Activated CD8-positive, alpha-beta T cell treated with anti-CD3 and anti-CD28 coated beads for 36 hours (primary cell): ENCODE measurements around the gene SP2. TPM values are rescaled to one million over a fixed set of nuclear protein-coding genes. Genes with fewer than 3 reads are reported as not detected.

Experiments
- ATAC-seq: fragments of 200-7000 bp; cut with Tn5 transposase; one replicate; pipeline ENCODE4 v1.10.0; 2021; ENCODE audit warnings: mild to moderate bottlenecking, moderate library complexity
- CTCF ChIA-PET: fragments of 350-600 bp; sonication (Branson Sonifier 250); formaldehyde crosslinking; loops from one replicate; lab custom pipeline; 2021; ENCODE audit warnings: antibody characterized with exemption; lab: Charles Lee
- POLR2A ChIA-PET: fragments of 350-600 bp; sonication (Branson Sonifier 250); formaldehyde crosslinking; loops from one replicate; lab custom pipeline; 2021; ENCODE audit warnings: antibody characterized with exemption; lab: Charles Lee
- DNase-seq: peaks from one replicate; pipeline ENCODE4 v3.0.0-alpha.2; 2020
- H3K27ac Mint-ChIP-seq: one replicate; pipeline ENCODE4 v1.8.0; 2021; ENCODE audit warnings: mild to moderate bottlenecking, mixed read lengths
- H3K27me3 Mint-ChIP-seq: one replicate; pipeline ENCODE4 v1.8.0; 2021; ENCODE audit warnings: mixed read lengths
- H3K36me3 Mint-ChIP-seq: one replicate; pipeline ENCODE4 v1.8.0; 2021; ENCODE audit warnings: low read depth, mixed read lengths
- H3K4me1 Mint-ChIP-seq: one replicate; pipeline ENCODE4 v1.8.0; 2021; ENCODE audit warnings: low read depth, mixed read lengths
- H3K4me3 Mint-ChIP-seq: one replicate; pipeline ENCODE4 v1.8.0; 2021; ENCODE audit warnings: mild to moderate bottlenecking, moderate library complexity, mixed read lengths
- H3K9me3 Mint-ChIP-seq: one replicate; pipeline ENCODE4 v1.8.0; 2021; ENCODE audit warnings: mixed read lengths
- CTCF ChIP-seq: fragments of 200-600 bp; IDR thresholded peaks from one replicate; pipeline ENCODE4 v1.8.0; 2022; ENCODE audit warnings: antibody characterized with exemption, mild to moderate bottlenecking
- intact Hi-C: fragments of 100-400 bp; cut with micrococcal nuclease; formaldehyde crosslinking; loops from one replicate; pipeline ENCODE4 v1.10.0; 2022
- total RNA-seq, 2 experiments: library from RNA; stranded (reverse); gene quantifications; one replicate each; pipeline ENCODE4 v1.2.3, GENCODE V29; 2021

SP2 gene
- total RNA-seq, 2 experiments from 2014 or later = 11.5 to 13.2 TPM

GRCh38 chr17:47924785-47925677 lies 29.0 kb downstream of the SP2 start:
- Mint-ChIP-seq H3K36me3 (peaks cover 15% of the 10 kb centered on the region), H3K27me3 (no peaks in the 10 kb centered on the region)
- POLR2A ChIA-PET = interaction anchor here (1.1 kb wide), 1 partner anchor 25 kb away, joined by 3 read pairs; no protein-coding TSS in a partner anchor

GRCh38 chr17:47925678-47925988 lies 29.6 kb downstream of the SP2 start:
- CTCF ChIA-PET = no interaction called here
- POLR2A ChIA-PET = interaction anchor here (1.1 kb wide), 1 partner anchor 24 kb away, joined by 3 read pairs; no protein-coding TSS in a partner anchor

More at GRCh38 chr17:47924785-47925677, 29.0 kb downstream of the SP2 start:
- Mint-ChIP-seq H3K27ac (no peak overlapping the region), H3K9me3 (no peaks in the 10 kb centered on the region), H3K4me3 (no peak overlapping the region), H3K4me1 (no peaks in the 10 kb centered on the region)
- ATAC-seq (no peak), DNase-seq (no peak)
- intact Hi-C loops = no loop called here
- no peak for TF ChIP-seq CTCF
- CTCF ChIA-PET = interaction anchor here (2.3 kb wide), 1 partner anchor 45 kb away, joined by 9 read pairs; the partner anchor contains the start of gene CDK5RAP3

GRCh38 chr17:47927821-47928400 lies 31.9 kb downstream of the SP2 start:
- intact Hi-C loops = no loop called here
- Mint-ChIP-seq H3K27ac (no peak overlapping the region), H3K27me3 (no peaks in the 10 kb centered on the region), H3K4me1 (no peaks in the 10 kb centered on the region), H3K9me3 (no peaks in the 10 kb centered on the region), H3K36me3 (peaks cover 13% of the 10 kb centered on the region), H3K4me3 (no peak overlapping the region)
- POLR2A ChIA-PET = no interaction called here
- no peak for TF ChIP-seq CTCF
- ATAC-seq (no peak), DNase-seq (no peak)
- CTCF ChIA-PET = no interaction called here

More at GRCh38 chr17:47925678-47925988, 29.6 kb downstream of the SP2 start:
- H3K4me1 Mint-ChIP-seq = no peaks in the 10 kb centered on the region
- TF ChIP-seq CTCF = no peak
- no peak for DNase-seq
- H3K27me3 Mint-ChIP-seq = no peaks in the 10 kb centered on the region
- H3K9me3 Mint-ChIP-seq = no peaks in the 10 kb centered on the region
- H3K27ac Mint-ChIP-seq = no peak overlapping the region
- peaks cover 15% of the 10 kb centered on the region for H3K36me3 Mint-ChIP-seq
- no peak for ATAC-seq
- intact Hi-C loops = no loop called here
- H3K4me3 Mint-ChIP-seq = no peak overlapping the region

- DNase-seq = no peak
- Mint-ChIP-seq H3K4me1 (no peaks in the 10 kb centered on the region), H3K27ac (no peak overlapping the region), H3K36me3 (peaks cover 13% of the 10 kb centered on the region), H3K9me3 (no peaks in the 10 kb centered on the region), H3K4me3 (no peak overlapping the region), H3K27me3 (no peaks in the 10 kb centered on the region)
- ChIA-PET POLR2A (no interaction called here), CTCF (interaction anchor here (1.6 kb wide), 1 partner anchor 15 kb away, joined by 4 read pairs; no protein-coding TSS in a partner anchor)
- ATAC-seq = no peak
- TF ChIP-seq CTCF = no peak
- intact Hi-C loops = no loop called here
Measured at GRCh38 chr17:47928415-47928814, 32.4 kb downstream of the SP2 start.
